Activated naive CD8-positive, alpha-beta T cell treated with anti-CD3 and anti-CD28 coated beads, Interleukin-2, amount 10 ng/mL, durations not matched to agents 7 days and 5 days (primary cell): ENCODE results near the gene CDKN1C. TPM values are rescaled to one million over a fixed set of nuclear protein-coding genes. Genes with fewer than 3 reads are reported as not detected.

ENCODE experiments used
- ATAC-seq: fragments of 150-1000 bp; cut with Tn5 transposase; one replicate; pipeline ENCODE4 v1.10.0; 2021; ENCODE audit warnings: low read depth, moderate library complexity
- POLR2A ChIA-PET: fragments of 350-600 bp; sonication (Branson Sonifier 250); formaldehyde crosslinking; loops from one replicate; lab custom pipeline; 2021; ENCODE audit warnings: antibody characterized with exemption; lab: Charles Lee
- DNase-seq: peaks from one replicate; pipeline ENCODE4 v3.0.0; 2021
- H3K27ac Mint-ChIP-seq: one replicate; pipeline ENCODE4 v1.8.0; 2022; ENCODE audit warnings: mild to moderate bottlenecking, mixed read lengths
- H3K27me3 Mint-ChIP-seq: one replicate; pipeline ENCODE4 v1.8.0; 2022; ENCODE audit warnings: mild to moderate bottlenecking, moderate library complexity, mixed read lengths
- H3K36me3 Mint-ChIP-seq: one replicate; pipeline ENCODE4 v1.8.0; 2021; ENCODE audit warnings: mild to moderate bottlenecking, mixed read lengths
- H3K4me1 Mint-ChIP-seq: one replicate; pipeline ENCODE4 v1.8.0; 2021; ENCODE audit warnings: mixed read lengths
- H3K4me3 Mint-ChIP-seq: one replicate; pipeline ENCODE4 v1.8.0; 2022; ENCODE audit warnings: mild to moderate bottlenecking, moderate library complexity, mixed read lengths
- H3K9me3 Mint-ChIP-seq: one replicate; pipeline ENCODE4 v1.8.0; 2021; ENCODE audit warnings: mixed read lengths
- total RNA-seq, 2 experiments: library from RNA; stranded (reverse); gene quantifications; one replicate each; pipeline ENCODE4 v1.2.3, GENCODE V29; 2021

CDKN1C gene
- 1 to 10 TPM; 2.9 to 3.1 TPM for total RNA-seq

GRCh38 chr11:2885678-2886081 is at the start of gene CDKN1C:
Gene CDKN1C (minus strand): TSS chr11:2885775. CDS start chr11:2885456, 319 bp downstream.
- H3K9me3 Mint-ChIP-seq, result no peaks in the 10 kb centered on the region
- ATAC-seq (peak; percentile 85), DNase-seq (peak; percentile 90)
- peaks cover 30% of the 10 kb centered on the region for H3K27me3 Mint-ChIP-seq
- H3K4me1 Mint-ChIP-seq, result peaks cover 2% of the 10 kb centered on the region
- POLR2A ChIA-PET, result interaction anchor here (3.0 kb wide), 1 partner anchor 352 kb away, joined by 13 read pairs; no protein-coding TSS in a partner anchor
- H3K36me3 Mint-ChIP-seq, result no peaks in the 10 kb centered on the region
- H3K4me3 Mint-ChIP-seq, result peak within 1 kb of the TSS; percentile 94
- peak within 1 kb of the TSS; percentile 61 for H3K27ac Mint-ChIP-seq

GRCh38 chr11:2934611-2935239 is 49.1 kb upstream of the CDKN1C start:
- peaks cover 18% of the 10 kb centered on the region for H3K36me3 Mint-ChIP-seq
- POLR2A ChIA-PET, result interaction anchor here (0.9 kb wide), 1 partner anchor 42 kb away, joined by 4 read pairs; no protein-coding TSS in a partner anchor
- peaks cover 21% of the 10 kb centered on the region for H3K4me1 Mint-ChIP-seq
- ATAC-seq (no peak), DNase-seq (no peak)
- H3K9me3 Mint-ChIP-seq, result peaks cover 16% of the 10 kb centered on the region
- H3K27me3 Mint-ChIP-seq, result peaks cover 7% of the 10 kb centered on the region
- H3K4me3 Mint-ChIP-seq, result no peak overlapping the region
- no peak overlapping the region for H3K27ac Mint-ChIP-seq

GRCh38 chr11:2934021-2934550 is 48.5 kb upstream of the CDKN1C start:
- Mint-ChIP-seq H3K27ac (peak overlapping the region; percentile 65), H3K36me3 (peaks cover 15% of the 10 kb centered on the region), H3K4me3 (no peak overlapping the region), H3K4me1 (peaks cover 21% of the 10 kb centered on the region), H3K9me3 (peaks cover 13% of the 10 kb centered on the region), H3K27me3 (peaks cover 9% of the 10 kb centered on the region)
- ATAC-seq, result no peak
- DNase-seq, result no peak
- POLR2A ChIA-PET, result interaction anchor here (0.9 to 1.5 kb wide), 4 partner anchors 8 to 41 kb away, joined by 3 to 8 read pairs (median 4); no protein-coding TSS in a partner anchor

- Mint-ChIP-seq H3K4me3 (no peak overlapping the region), H3K36me3 (peaks cover 9% of the 10 kb centered on the region), H3K4me1 (peaks cover 23% of the 10 kb centered on the region), H3K27me3 (peaks cover 11% of the 10 kb centered on the region), H3K27ac (peak overlapping the region; percentile 65), H3K9me3 (peaks cover 8% of the 10 kb centered on the region)
- DNase-seq (peak; percentile 63), ATAC-seq (peak; percentile 70)
- POLR2A ChIA-PET, result interaction anchor here (0.5 to 1.5 kb wide), 7 partner anchors 9 to 167 kb away, joined by 3 to 8 read pairs (median 4); partner anchors contain the start of gene NAP1L4
Measured at GRCh38 chr11:2933375-2934020, 47.9 kb upstream of the CDKN1C start.

- Mint-ChIP-seq H3K27ac (peak overlapping the region; percentile 56), H3K27me3 (peaks cover 17% of the 10 kb centered on the region), H3K4me1 (peaks cover 28% of the 10 kb centered on the region), H3K36me3 (peaks cover 6% of the 10 kb centered on the region), H3K9me3 (peaks cover 6% of the 10 kb centered on the region), H3K4me3 (no peak overlapping the region)
- DNase-seq (no peak), ATAC-seq (peak; percentile 7)
- POLR2A ChIA-PET, result interaction anchor here (0.5 to 1.5 kb wide), 5 partner anchors 9 to 167 kb away, joined by 3 to 8 read pairs (median 4); partner anchors contain the start of gene NAP1L4
Measured at GRCh38 chr11:2932850-2933251, 47.3 kb upstream of the CDKN1C start.

- Mint-ChIP-seq H3K4me1 (peaks cover 32% of the 10 kb centered on the region), H3K36me3 (no peaks in the 10 kb centered on the region), H3K27me3 (peaks cover 24% of the 10 kb centered on the region), H3K9me3 (no peaks in the 10 kb centered on the region), H3K4me3 (no peak overlapping the region), H3K27ac (peak overlapping the region; percentile 56)
- no peak for DNase-seq
- POLR2A ChIA-PET, result interaction anchor here (0.7 to 2.1 kb wide), 3 partner anchors 10 to 60 kb away, joined by 3 to 5 read pairs (median 4); partner anchors contain the start of gene NAP1L4
- ATAC-seq, result no peak
Measured at GRCh38 chr11:2931771-2932738, 46.5 kb upstream of the CDKN1C start.

- H3K36me3 Mint-ChIP-seq, result no peaks in the 10 kb centered on the region
- POLR2A ChIA-PET, result interaction anchor here (0.7 to 2.1 kb wide), 2 partner anchors 10 to 16 kb away, joined by 3 to 5 read pairs; no protein-coding TSS in a partner anchor
- DNase-seq, result no peak
- H3K27me3 Mint-ChIP-seq, result peaks cover 25% of the 10 kb centered on the region
- no peak overlapping the region for H3K27ac Mint-ChIP-seq
- peaks cover 32% of the 10 kb centered on the region for H3K4me1 Mint-ChIP-seq
- no peaks in the 10 kb centered on the region for H3K9me3 Mint-ChIP-seq
- no peak for ATAC-seq
- H3K4me3 Mint-ChIP-seq, result no peak overlapping the region
Measured at GRCh38 chr11:2931420-2931746, 45.8 kb upstream of the CDKN1C start.

- ATAC-seq, result peak; percentile 20
- DNase-seq, result peak; percentile 71
- Mint-ChIP-seq H3K27me3 (peaks cover 25% of the 10 kb centered on the region), H3K4me3 (peak overlapping the region; percentile 85), H3K4me1 (peaks cover 32% of the 10 kb centered on the region), H3K27ac (peak overlapping the region; percentile 71), H3K36me3 (no peaks in the 10 kb centered on the region), H3K9me3 (no peaks in the 10 kb centered on the region)
- POLR2A ChIA-PET, result interaction anchor here (2.1 to 3.7 kb wide), 5 partner anchors 17 to 397 kb away, joined by 5 to 21 read pairs (median 10); a partner anchor contains a TSS
Measured at GRCh38 chr11:2930704-2931419, 45.3 kb upstream of the CDKN1C start.

GRCh38 chr11:2929950-2930703 is 44.6 kb upstream of the CDKN1C start:
- no peak for DNase-seq
- Mint-ChIP-seq H3K9me3 (no peaks in the 10 kb centered on the region), H3K4me3 (peak overlapping the region; percentile 85), H3K4me1 (peaks cover 32% of the 10 kb centered on the region), H3K27ac (peak overlapping the region; percentile 71), H3K27me3 (peaks cover 25% of the 10 kb centered on the region), H3K36me3 (no peaks in the 10 kb centered on the region)
- POLR2A ChIA-PET, result interaction anchor here (2.1 to 3.7 kb wide), 5 partner anchors 17 to 397 kb away, joined by 5 to 21 read pairs (median 10); a partner anchor contains a TSS
- ATAC-seq, result peak; percentile 8

- H3K4me1 Mint-ChIP-seq, result peaks cover 32% of the 10 kb centered on the region
- H3K27me3 Mint-ChIP-seq, result peaks cover 25% of the 10 kb centered on the region
- H3K36me3 Mint-ChIP-seq, result no peaks in the 10 kb centered on the region
- peak overlapping the region; percentile 85 for H3K4me3 Mint-ChIP-seq
- POLR2A ChIA-PET, result interaction anchor here (1.2 to 3.7 kb wide), 5 partner anchors 9 to 396 kb away, joined by 4 to 21 read pairs (median 10); a partner anchor contains a TSS
- H3K9me3 Mint-ChIP-seq, result no peaks in the 10 kb centered on the region
- DNase-seq (no peak), ATAC-seq (no peak)
- H3K27ac Mint-ChIP-seq, result peak overlapping the region; percentile 56
Measured at GRCh38 chr11:2929531-2929949, 44.0 kb upstream of the CDKN1C start.
